HS-27A (cell line): ENCODE data around the gene PDCD1.
"Not testable (repeated sequence)": the region's sequence is repeated elsewhere in the genome, so short reads cannot be mapped to it uniquely, and the experiment has no call there.

Experiments
- DNase-seq: peaks from one replicate; pipeline ENCODE4 v3.0.0-alpha.2; 2012; ENCODE audit warnings: low read depth, missing footprints

The PDCD1 gene

DNA sequence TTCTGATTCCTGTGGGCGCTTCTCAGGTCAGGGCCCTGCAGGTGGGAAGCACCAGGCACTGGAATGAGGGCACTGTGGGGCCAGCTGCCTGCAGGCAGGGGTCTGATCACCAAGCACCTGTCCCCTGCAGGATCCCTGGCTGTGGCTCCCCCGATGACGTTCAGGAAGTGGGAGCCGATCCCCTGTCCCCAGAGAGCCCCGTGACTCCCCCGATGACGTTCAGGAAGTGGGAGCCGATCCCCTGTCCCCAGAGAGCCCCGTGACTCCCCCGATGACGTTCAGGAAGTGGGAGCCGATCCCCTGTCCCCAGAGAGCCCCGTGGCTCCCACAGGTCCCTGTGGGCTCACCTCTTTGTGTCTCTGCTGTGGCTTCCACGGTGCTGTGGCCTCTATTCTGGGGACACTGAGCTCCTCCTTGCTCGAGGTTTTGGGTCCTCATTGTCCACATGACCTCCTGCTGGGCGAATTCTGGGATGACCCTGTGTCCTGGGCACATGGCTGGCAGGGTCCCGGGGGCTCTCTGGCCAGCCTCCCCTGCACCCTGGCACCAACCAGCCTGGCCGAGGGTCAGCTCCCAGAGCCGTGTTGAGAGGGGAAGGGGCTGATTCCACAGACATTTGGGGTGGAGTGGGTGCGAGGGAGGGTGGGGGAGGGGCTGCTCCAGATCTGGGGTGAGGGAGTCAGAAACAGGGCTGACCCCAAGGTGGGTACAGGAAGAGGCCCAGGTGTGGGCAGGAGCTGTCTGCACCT lies 44.9 kb downstream of the PDCD1 start:
- no peak for DNase-seq

DNA sequence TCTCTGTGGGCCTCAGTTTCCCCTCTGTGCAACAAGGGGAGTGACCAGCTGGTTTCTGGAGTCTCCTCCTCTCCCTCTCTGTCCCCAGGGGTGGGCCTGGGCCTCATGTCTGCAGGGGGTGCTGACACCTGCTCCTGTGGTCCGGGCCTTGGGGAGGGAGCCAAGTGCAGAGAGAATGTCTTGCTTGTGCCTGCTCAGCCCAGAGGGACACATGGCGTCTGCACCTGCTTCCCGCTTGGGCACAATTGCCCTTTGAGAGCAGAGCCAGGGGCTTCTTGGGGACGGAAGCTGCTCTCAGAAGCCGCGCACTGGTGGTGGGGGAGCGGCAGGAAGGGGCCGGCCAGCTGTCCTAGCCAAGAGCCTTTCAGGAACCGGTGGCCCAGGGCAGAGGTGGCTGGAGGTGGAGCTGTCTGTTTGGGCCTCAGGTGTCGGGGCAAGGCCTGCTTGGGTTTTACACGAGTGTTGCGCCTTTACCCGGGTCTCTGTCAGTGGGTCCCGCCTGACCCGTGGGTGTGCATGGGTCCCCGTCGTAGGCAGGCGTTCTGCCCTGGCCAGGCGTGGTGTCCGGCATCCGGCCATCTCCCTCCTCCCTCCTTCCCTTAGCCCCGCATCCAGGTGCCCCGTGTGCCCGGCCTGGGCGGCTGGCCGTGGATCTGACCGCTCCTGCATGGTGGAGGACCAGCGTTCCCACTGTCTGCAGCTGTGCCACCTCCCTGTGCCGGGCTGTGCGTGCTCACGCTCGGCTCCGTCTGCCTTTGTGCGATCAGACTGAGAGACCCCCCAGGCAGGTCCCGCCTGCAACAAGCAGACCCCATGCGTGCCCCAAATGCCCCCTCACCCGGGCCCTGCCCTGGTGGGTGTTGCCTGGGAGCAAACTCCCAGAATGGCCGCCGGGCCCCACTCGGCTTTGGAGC lies 45.7 kb downstream of the PDCD1 start:
- DNase-seq = no peak

DNA sequence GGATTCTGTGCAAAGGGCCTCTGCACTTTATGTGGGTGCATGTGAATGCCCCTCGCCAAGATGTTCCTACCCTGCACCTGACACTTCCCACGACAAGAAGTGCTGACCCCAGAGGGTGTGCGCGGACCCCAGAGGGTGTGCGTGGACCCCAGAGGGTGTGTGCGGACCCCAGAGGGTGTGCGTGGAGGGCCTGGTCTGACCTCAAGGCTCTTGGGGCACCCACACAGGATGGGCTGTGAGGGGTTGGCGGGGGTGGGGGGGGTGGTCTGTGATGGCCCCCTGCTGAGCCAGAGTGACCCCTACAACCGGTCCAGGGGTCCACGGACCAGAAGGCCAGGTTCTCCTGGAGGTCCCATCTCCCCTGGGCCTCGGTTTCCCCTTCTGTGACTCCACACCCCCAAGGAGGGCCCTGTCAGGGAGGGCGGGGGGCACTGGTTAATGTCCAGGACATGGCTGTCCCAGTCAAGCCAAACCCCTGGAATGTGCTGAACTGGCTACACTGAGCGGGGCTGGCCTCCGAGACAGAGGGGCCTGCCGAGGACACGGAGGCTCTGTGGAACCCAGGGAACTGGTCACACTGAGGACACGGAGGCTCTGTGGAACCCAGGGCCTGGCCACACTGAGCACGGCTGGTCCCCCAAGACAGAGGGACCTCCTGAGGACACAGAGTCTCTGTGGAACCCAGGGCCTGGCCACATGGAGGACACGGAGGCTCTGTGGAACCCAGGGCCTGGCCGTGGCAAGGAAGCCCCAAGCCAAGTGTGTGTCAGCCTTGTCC lies 46.6 kb downstream of the PDCD1 start:
- DNase-seq = no peak

DNA sequence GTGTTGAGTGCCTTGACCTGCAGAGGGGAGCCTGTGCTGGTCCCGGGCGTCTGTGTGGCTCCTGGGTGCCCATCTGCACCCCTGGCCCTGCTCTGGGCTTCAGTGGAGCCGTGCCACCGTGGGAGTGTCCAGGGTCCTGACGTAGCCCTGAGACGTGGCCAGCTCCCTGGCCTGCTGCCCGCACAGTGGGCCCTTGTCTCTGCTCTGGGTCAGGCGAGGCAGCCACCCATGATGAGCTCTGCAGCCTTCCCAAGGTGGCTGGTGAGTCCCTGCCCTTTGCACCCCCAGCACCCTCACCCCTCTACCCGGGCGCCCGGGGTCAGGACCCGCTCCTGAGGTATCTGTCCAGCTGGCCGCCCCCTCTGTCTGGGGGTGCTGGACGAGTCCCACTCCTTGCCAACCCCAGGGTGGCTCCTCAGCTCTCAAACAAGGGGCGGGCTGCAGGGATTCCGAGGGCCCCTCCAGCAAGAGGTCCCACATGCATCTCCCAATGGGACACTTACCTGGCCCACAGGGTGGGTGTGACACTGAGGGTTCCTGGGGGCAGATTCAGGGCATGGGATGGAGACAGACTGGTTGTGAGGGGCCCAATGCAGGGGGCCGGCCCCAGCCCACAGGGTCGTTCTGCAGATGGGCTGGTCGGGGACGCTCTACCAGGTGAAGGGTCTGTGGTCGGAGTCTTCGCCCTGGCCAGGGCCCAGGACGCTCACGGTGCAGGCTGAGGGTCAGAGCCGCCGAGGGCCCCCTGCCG lies 47.3 kb downstream of the PDCD1 start:
- no peak for DNase-seq

DNA sequence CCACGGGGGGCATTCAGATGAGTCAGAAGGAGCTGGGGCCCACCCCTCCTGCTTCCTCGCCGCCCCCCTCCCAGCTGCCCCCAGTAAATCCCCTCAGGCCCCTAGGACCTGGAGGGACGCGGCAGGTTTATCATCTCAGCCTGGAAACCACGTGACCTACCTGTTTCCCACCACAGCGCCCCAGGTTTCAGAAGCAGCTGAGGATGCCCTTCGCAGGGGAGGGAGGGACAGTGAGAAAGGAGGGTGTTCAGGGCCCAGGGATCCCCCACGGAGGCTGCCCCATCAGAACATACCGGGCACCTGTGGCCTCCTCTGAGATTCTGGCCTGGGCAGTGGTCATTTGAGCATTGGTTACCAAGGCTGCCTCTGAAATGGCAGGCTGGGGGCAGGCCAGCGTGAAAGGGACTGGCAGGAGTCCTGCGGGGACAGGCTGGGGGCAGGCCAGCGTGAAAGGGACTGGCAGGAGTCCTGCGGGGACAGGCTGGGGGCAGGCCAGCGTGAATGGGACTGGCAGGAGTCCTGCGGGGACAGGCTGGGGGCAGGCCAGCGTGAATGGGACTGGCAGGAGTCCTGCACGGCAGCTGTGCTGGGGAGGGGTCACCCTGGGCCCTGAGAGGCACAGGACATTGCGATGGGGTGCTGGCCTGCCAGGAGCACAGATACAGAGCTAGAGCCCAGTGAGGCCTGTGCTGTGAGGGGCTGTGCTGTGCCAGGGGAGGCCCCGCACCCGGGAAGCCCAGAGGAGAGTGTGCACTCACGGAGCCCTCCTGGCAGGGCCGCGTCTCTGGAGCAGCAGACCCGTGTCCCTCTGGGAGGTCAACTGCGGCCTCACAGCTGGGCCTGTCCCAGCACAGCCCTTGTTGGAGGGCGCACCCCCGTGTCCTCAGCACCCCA lies 48.1 kb downstream of the PDCD1 start:
- DNase-seq = no peak

DNA sequence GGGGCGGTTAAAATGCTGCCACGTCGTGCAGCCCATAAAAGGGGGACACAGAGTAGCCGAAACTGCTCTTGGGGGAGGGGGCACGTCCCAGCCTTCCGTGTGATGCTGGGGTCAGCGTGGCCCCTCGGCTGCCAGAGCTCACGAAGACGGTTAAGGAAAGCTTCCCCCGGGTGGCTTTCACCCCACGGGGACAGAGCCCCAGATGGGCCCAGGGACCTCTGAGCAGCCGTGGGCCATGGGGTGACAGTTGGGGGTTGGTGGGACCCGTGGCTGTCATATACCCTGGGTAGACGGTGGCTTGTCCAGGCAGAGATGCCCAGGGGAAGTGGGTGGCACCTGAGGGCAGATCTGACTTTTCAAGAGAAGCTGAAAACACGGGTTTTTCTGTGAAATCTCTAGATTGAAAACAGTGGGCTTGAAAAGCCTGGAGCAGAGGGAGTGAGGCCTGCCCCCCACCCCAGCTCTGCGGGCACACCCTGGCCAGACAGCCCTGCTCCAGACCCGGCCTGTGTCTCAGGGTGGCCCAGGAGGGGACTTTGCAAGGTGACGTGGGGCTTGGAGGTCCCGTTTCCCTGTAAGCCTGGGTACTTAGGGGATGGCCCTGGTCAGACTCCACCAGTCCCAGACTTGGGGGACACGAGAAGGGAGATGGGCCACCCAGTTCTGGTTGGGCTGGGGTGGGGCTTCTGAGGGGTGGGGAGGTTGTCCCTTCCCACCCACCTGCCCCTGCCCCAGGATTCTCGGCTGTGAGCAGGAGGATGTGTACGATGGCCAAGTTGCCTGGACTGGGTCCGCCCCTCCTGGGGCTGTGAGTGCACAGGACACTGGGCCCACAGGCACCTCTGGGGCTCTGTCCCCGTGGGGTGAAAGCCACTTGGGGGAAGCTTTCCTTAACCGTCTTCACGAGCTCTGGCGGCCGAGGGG lies 49.0 kb downstream of the PDCD1 start:
- no peak for DNase-seq

DNA sequence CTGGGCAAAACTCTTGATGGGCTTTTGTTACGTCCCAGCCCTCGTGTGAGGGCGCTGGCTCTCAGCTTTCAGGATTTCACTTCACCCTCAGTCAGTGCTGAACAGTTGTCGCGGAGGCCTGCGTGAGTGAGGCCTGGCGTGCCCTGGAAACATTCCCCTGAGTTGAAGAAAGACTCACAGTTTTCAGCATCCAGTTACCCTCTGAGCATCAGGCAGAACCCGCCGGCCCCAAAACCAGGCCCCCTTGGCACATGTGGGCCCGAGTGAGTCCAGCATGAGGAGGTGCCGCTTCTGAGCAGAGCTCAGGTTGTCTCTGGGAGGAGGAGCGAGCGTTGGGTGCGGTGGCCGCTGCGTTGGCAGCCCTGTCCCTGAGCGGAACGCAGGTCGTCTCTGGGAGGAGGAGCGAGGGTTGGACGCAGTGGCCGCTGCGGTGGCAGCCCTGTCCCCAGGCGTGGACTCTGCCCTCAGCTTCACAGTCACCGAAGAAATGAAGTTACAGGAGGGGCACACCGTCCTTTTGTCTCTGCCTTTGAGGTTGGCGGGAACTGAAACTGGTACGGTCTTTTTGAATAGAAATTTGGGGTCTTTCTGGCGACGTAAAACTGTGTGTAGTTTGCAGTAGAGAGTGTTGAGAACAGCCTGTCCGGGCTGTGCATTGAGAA lies 49.8 kb downstream of the PDCD1 start, which contains the start of gene NEU4:
NEU4 (plus strand) TSS at position 473 of the 662 bp plus-strand sequence. CDS start 5,292 bp downstream, outside the sequence.
- DNase-seq = no peak

DNA sequence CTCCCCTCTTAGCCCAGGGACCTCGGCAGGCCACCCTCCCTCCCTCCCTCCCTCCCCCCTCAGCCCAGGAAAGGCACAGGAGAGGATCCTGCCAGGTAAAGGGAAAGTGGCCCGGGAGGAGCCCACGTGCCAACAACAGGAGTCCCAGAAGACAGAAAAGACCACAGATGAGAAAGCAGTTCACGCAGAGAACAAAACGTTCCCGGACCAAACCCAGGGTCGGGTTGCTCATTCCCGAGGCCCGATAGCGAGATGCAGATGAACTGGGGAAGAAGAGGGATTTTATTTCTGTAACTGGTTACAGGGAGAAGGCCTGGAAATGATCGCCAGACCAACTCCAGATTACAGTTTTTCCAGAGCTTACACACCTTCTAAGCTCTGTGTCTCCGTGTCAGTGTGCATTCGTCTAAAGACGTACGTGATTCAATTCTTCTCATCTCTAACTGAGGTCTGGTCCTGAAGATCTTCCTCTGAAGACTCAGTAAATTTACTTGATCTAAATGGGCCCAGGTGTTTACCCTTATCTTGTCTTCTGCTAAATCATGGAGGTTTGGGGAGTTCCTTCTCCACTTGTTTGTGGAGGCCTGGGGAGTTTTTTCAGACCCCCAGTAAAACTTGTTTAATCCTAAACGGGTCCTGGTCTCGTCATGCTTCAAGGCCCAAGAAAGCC lies 50.5 kb downstream of the PDCD1 start:
- no peak for DNase-seq

DNA sequence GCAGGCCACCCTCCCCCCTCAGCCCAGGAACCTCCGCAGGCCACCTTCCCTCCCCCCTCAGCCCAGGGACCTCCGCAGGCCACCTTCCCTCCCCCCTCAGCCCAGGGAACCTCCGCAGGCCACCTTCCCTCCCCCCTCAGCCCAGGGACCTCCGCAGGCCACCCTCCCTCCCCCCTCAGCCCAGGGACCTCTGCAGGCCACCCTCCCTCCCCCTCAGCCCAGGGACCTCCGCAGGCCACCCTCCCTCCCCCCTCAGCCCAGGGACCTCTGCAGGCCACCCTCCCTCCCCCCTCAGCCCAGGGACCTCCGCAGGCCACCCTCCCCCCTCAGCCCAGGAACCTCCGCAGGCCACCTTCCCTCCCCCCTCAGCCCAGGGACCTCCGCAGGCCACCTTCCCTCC lies 52.5 kb downstream of the PDCD1 start:
- DNase-seq = not testable (repeated sequence)

DNA sequence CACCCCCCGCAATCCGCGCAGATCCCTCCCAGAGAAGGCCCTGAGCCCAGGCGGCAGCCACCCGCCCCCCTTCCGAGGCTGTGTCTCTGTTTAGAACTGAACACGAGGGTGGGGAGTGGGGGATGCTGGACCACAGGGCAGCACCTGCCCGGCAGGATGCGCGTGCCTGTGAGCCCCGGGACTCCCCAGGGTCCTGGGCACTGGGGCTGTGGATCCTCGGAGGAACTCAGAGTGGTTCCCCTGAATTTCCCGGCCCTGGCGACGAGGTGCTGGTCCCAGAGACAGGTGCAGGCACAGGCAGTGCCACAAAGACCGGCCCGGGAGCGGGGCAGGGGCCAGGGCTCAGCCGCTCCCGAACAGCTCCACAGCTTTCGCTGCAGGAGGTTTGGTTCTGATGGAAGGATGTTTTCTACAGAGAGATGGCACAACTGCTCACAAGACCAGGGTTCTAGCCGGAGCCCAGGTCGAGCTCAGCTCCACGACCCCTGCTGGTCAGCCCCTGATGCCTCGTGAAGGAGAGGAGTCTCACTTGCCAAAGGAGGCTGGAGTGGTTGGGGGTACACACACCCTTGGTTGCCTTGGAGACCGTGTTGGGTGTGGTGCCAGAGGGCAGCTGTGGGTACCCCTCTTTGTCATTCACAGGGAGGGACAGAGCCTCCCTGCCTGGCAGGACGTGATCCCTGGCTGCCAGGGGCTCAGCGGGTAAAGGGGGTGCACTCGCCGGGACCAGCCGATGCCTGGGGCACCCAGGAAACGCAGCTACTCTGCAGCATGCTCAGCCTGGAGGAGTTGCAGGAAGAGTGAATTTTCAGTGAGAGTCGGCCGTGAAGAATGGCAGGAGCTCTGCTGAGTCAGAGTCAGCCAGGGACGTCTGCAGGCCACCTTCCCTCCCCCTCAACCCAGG lies 54.1 kb downstream of the PDCD1 start:
- DNase-seq = no peak

DNA sequence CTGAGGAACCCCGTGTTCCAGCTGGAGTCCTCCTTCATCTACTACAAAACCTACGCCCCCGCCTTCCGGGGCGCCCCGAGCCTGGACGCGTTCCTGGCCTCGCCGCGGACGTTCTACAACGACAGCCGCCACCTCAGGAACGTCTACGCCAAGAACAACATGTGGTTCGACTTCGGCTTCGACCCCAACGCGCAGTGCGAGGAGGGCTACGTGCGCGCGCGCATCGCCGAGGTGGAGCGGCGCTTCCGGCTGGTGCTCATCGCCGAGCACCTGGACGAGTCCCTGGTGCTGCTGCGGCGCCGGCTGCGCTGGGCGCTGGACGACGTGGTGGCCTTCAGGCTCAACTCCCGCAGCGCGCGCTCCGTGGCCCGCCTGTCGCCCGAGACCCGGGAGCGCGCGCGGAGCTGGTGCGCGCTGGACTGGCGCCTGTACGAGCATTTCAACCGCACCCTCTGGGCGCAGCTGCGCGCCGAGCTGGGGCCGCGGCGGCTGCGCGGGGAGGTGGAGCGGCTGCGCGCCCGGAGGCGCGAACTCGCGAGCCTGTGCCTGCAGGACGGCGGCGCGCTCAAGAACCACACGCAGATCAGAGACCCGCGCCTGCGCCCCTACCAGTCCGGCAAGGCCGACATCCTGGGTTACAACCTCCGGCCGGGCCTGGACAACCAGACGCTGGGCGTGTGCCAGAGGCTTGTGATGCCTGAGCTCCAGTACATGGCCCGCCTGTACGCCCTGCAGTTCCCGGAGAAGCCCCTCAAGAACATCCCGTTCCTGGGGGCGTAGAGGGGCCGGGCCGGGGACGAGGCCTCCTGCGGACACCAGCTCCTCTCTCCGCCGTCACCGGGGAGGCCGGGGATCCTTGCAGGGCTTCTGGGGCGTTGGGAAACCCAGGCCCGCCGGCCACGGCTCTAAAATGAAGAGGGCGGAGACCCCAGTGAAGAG lies 55.0 kb downstream of the PDCD1 start:
- DNase-seq = no peak

DNA sequence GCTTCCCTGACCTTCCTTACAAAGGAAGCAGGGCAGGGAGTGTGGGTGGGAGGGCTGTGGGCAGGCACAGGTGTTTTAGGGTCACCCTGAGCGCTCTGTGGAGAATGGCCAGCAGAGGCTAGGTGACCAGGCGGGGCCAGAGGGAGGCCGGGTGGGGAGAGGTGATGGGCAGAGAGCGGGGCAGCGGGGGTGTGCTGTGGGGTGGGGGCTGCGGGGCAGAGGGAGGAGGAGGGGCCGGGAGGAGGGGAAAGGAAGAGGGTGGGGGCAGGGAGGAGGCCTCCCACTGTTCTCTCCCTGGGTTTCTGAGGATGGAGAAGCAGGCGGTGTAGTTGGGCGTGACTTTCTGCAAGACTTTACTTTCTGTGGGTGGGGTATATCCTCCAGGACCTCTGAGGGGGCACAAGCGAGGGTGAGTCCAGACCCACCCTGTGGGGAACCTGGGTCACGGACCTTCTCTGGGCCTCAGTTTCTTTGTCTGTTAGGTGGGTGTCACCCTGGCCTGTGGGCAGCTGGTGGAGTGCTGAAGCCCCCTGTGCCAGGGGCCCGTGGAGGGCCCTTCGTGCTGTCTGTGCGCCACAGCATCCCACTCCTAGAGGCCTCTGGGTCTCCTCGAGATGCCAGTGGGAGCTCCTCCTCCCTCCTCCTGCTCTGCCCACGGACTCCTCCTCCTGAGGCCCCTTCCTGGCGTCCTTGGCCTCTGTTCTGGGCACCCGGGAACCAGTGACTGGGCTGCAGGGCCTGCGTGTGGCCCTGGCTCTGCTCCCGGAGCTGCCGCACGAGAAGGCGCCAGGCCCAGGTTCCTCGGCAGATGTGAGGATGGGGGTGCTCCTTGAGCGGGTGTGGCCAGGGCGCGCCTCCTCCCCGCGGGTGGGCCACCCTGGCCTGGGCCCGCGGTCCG lies 56.0 kb downstream of the PDCD1 start:
- no peak for DNase-seq

DNA sequence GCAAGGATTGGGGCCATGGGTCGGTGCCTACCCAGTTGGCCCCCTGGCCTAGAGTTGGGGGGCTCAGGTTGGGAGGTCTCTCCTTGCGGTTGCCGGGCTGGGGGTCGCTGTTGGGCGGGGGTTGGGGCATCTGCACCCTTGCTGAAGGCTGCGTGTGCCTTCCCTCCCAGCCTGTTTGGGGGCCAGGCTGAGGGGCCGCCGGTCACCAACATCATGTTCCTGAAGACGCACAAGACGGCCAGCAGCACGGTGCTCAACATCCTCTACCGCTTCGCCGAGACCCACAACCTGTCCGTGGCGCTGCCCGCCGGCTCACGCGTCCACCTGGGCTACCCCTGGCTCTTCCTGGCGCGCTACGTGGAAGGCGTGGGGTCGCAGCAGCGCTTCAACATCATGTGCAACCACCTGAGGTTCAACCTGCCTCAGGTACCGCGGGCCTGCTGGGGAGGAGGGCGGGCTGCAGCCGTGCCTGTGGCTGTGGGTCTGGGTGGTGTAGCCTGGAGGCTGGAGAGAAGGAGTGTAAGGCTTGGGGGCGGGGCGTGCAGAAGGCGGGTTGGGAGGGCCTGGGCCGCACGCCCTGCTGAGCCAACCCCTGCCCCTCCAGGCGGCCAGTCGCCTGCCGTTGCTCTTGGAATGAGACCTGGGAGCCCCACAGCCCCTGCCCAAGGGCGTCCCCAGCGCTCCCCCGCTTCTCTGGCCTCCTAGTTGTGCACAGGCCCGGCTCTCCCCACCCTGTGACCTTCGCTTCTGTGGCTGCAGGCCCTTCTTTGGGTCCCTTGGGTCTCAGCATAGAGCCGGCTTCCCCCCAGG lies 56.9 kb downstream of the PDCD1 start:
- no peak for DNase-seq
